HG02884 (cell line): ENCODE results near the gene RIBC2.
"Not testable (repeated sequence)": the region's sequence is repeated elsewhere in the genome, so short reads cannot be mapped to it uniquely, and the experiment has no call there.

ENCODE experiments used
- ATAC-seq: cut with Tn5 transposase; IDR thresholded peaks from one replicate; pipeline ENCODE4 v1.9.1; 2021; ENCODE audit warnings: mild to moderate bottlenecking, moderate library complexity; ENCODE audit not compliant: unreplicated experiment

RIBC2 gene

GRCh38 chr22:45446216-45446615, 32.7 kb downstream of the RIBC2 start:
- ATAC-seq: no peak

- ATAC-seq: not testable (repeated sequence)
Measured at GRCh38 chr22:45447596-45447995, 34.1 kb downstream of the RIBC2 start.

- no peak for ATAC-seq
Measured at GRCh38 chr22:45448431-45448830, 34.9 kb downstream of the RIBC2 start.

GRCh38 chr22:45449442-45449841, 35.9 kb downstream of the RIBC2 start:
- ATAC-seq: not testable (repeated sequence)

GRCh38 chr22:45450101-45450785, 36.8 kb downstream of the RIBC2 start:
- ATAC-seq: no peak

- ATAC-seq: no peak
Measured at GRCh38 chr22:45450921-45451651, 37.6 kb downstream of the RIBC2 start.

GRCh38 chr22:45451972-45452371, 38.5 kb downstream of the RIBC2 start:
- no peak for ATAC-seq

- ATAC-seq: no peak
Measured at GRCh38 chr22:45452565-45453379, 39.3 kb downstream of the RIBC2 start.

GRCh38 chr22:45453764-45454163, 40.3 kb downstream of the RIBC2 start:
- no peak for ATAC-seq

GRCh38 chr22:45454275-45454674, 40.8 kb downstream of the RIBC2 start:
- no peak for ATAC-seq

- ATAC-seq: no peak
Measured at GRCh38 chr22:45455212-45455611, 41.7 kb downstream of the RIBC2 start.

GRCh38 chr22:45455621-45456020, 42.1 kb downstream of the RIBC2 start:
- no peak for ATAC-seq

- ATAC-seq: no peak
Measured at GRCh38 chr22:45456811-45457210, 43.3 kb downstream of the RIBC2 start.

GRCh38 chr22:45458532-45458931, 45.0 kb downstream of the RIBC2 start:
- ATAC-seq: no peak

GRCh38 chr22:45459235-45459634, 45.7 kb downstream of the RIBC2 start:
- no peak for ATAC-seq

- no peak for ATAC-seq
Measured at GRCh38 chr22:45460288-45461109, 47.0 kb downstream of the RIBC2 start.

- no peak for ATAC-seq
Measured at GRCh38 chr22:45462034-45462655, 48.7 kb downstream of the RIBC2 start.

- ATAC-seq: not testable (repeated sequence)
Measured at GRCh38 chr22:45463691-45464090, 50.2 kb downstream of the RIBC2 start.

- ATAC-seq: no peak
Measured at GRCh38 chr22:45465633-45466032, 52.1 kb downstream of the RIBC2 start.

GRCh38 chr22:45468872-45469271, 55.4 kb downstream of the RIBC2 start:
- ATAC-seq: no peak
